Esophagus mucosa (tissue), 1 donor: ENCODE data around the gene PTPRS. TPM values are rescaled to one million over a fixed set of nuclear protein-coding genes. Genes with fewer than 3 reads are reported as not detected.
"Not testable (repeated sequence)": the region's sequence is repeated elsewhere in the genome, so short reads cannot be mapped to it uniquely, and the experiment has no call there.

Experiments used
- ATAC-seq: fragments of 200-7000 bp; cut with Tn5 transposase; one replicate; pipeline ENCODE4 v1.9.1; 2020
- total RNA-seq: library from RNA; stranded (reverse); gene quantifications from one replicate; pipeline ENCODE4 v1.2.4, GENCODE V29; 2023
- donor health status: DM: yes; HTN: yes; CAD: no.

PTPRS gene
- total RNA-seq, 1 donor from 2014 or later = 38.7 TPM

DNA sequence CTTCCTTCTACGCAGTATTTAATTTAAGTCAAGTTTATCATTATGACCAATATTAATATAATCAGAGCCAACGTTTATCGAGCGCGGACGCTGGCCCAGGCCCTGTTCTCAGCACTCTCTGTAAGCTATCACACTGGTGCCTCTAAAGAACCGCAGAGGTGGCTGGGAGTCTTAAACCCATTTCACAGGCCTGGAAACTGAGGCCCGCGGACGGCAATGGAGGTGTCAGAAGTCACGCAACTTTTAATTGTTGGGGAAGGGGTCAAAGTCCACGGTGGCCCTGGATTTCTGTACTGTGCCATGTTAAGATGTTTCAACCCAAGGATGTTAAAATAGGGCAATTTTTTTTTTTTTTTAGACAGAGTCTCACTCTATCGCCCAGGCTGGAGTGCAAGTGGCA, 8.8 kb downstream of the PTPRS start:
- no peak for ATAC-seq

DNA sequence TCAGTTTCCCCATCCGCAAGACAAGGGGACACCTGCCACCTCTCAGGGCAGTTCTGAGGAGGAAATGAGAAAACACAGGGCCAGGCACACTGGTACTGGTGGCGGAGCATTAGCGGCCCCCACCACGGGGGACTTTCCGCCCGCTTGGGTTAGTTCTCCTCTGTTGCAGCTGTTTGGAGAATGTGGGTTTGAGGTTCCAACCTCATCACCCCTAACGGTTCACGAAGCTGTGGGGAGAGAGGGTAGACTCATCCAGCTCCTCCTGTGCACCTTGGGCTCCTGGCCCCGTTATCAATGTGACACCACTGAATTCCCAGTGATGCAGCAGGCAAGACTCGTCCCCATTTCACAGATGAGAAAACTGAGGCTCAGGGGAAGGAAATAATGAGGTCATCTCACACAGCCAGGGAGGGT, 10.3 kb downstream of the PTPRS start:
- no peak for ATAC-seq

DNA sequence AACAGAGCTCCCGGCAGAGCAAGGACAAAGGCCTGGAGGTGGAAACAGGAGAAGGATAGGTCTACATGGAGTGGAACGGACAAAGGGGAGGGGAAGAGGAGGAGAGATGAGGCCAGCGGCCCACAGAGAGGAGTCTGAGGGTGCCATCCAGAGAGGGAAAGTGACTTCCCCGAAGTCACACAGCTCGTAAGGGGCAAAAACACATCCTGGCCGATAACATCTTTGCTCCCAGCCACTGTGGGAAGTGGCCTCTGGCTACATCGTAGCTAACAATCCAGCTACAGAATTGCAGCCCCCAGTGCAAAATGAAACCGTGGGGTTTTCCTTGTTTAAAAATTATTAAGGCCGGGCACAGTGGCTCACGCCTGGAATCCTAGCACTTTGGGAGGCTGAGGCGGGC, 11.5 kb downstream of the PTPRS start:
- no peak for ATAC-seq

DNA sequence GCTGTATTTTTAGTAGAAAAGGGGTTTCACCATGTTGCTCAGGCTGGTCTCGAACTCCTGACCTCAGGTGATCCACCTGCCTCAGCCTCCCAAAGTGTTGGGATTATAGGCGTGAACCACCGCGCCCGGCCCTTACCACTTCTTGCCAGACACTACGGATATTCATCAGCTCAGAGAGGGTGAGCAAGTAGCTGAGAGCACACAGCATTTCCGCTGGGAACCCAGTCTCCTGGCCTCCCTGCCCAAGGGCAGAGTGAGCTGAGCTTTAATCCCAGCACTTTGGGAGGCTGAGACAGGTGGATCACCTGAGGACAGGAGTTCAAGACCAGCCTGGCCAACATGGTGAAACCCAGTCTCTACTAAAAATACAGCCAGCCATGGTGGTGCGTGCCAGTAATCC, 12.2 kb downstream of the PTPRS start:
- ATAC-seq = not testable (repeated sequence)

DNA sequence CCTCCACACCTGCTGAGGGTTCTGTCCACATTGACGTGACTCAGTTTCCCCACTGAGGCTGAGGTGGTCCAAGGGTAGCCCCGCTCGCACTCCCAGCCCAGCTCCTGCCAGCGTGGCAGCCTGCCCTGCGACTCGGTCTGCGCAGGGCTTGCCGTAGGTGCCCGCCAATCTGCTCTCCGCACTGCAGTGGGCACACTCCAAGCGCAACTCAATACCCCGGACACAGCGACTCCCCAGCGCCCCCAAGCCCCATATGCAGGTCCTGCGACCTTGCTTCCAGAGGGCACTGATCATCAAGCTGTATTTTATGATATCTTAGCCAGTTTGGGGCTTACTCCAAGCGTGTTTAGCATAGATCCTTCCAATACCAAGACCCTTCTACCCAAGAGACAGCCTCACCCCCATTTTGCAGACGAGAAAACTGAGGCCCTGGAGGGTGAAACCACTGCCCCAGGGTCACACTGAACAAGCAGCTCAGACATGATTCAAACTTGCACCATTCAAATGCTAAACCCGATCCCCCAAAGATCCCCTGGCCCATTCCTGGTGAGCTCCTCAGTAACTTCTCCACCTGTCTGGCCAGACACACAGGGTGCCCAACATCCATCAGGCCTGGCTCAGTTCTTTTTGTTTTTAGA, 13.5 kb downstream of the PTPRS start:
- ATAC-seq = peak; percentile 8

DNA sequence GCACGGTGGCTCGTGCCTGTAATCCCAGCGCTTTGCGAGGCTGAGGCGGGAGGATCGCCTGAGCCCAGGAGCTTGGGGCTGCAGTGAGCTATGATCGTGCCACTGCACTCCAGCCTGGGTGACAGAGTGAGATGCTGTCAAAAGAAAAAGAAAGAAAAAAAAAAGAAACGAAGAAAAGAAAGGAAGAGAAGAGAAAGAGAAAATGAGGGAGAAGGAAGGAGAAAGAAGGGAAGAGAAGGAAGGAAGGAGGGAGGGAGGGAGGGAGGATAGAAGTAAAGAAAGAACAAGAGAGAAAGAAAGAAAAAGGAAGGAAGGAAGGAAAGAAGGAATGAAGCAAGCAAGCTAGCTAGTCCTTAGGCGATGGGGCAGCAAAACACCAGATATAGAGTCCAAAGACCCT, 14.1 kb downstream of the PTPRS start:
- no peak for ATAC-seq

DNA sequence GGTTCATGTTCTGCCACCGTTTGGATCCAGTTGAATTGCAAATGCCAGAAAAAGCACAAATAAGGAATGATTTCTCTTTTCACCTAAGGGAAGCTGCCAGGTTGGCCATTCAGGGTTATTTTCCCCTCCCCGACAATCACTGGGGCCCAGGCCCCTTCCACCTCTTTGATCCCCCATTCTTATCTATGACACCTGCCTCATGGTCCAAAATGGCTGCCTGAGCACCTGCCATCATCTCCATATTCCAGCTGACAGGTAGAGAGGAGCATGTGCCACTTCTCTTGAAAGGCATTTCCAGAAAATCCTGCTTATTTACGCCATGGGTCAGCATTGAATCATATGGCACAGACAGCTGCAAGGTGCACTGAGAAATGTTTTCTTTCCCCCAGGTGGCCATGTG, 15.7 kb downstream of the PTPRS start:
- no peak for ATAC-seq

DNA sequence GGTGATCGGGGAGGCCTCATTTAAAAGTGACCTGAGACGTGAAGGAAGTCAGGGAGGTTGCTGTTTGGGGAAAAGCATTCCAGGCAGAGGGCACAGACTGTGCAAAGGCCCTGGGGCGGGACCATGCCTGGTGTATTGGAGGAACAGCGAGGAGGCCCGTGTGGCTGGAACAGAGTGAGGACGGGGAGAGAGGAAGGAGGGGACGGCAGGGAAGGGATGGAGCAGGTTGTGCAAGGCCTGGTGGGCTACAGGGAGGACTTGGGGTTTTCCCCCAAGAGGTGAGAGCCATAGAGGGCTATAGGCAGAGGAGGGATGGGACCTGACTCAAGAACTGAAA, 17.2 kb downstream of the PTPRS start:
- no peak for ATAC-seq

DNA sequence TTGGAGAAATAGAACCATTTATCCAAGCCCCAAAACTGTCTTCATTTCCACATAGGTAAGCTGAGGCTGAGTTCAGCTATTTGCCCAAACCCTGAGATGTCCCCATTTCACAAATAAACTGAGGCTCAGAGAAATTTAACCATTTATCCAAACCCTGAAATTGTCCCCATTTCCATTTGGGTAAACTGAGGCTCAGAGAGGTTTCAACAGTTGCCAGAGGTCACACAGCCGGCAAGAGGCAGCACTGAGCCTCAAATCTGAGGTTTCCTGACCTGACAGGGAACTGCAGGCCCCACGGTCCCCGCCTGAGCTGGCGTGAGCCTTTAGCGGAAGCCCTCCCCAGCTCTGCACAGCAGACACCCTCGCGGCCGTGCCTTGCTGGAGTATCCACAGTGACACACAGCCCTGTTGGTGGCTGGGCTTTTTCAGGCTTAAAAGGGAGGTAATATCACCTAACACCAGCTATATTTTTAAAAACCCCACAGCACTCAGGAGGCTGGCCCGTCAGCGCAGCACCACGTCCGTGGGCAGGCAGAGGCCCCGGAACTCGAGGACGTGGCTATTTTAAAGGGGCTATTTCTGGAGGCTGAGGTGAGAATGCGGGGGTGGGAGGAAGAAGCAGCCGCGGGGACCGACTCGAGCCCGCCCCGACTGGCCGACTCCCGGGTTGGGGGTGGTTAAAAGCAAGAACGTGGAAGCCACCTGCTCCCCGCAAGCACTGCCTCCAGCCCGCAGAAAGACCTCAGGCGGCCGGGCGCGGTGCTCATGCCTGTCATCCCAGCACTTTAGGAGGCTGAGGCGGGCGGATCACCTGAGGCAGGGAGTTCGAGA, 18.5 kb downstream of the PTPRS start:
- no peak for ATAC-seq

DNA sequence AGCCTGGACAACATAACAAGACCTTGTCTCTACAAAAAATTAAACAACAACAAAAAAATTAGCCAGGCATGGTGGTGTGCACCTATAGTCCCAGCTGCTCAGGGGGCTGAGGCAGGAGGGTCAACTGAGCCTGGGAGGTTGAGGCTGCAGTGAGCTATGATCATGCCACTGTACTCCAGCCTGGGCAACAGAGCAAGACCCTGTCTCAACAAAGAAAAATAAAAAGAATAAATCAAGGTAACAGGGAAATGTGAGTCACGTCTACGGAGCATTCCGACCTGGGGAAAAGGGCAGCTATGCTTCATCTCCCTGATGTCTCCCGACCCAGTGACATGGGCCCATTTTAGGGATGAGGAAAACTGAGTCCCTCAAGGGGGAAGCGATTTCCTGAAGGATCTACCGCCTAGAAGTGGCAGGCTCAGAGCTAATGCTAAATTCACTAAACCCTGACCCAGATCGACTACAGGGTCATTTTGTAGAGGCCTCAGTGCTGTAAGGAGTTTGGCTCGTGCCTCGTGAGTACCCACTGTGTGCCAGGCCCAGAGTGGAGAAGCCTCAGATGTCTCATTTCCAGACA, 19.5 kb downstream of the PTPRS start:
- no peak for ATAC-seq

DNA sequence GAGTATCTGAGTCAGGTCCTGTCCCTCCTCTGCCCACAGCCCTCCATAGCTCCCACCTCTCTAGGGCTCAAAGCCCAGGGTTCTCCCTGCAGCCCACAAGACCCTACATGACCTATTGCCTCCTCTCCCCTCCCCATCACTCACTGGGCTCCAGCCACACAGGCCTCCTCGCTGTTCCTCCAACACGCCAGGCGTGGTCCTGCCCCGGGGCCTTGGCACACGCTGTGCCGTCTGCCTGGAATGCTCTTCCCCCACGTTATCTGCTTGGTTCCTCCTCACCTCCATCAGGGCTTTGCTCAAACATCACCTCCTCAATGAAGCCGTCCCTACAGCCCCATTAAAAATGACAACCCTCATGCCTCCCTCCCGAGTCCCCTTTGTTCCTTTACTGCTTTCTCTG, 21.1 kb downstream of the PTPRS start:
- ATAC-seq = no peak

DNA sequence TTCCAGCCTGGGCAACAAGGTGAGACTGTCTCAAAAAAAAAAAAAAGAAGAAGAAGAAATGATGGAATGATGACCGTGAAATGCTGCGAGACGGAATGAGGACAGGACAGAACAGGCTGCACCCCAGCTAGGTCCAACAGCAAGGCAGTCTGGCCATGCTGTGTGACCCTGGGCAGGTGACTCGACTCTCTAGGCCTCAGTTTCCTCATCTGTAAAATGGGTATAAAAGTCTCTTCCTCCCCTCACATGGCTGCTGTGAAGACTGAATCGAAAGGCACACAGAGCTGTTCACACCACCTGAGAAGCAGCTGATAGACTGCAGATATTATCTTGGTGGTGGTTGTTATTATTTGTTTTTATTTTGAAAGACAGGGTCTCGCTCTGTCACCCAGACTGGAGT, 22.3 kb downstream of the PTPRS start:
- ATAC-seq = no peak

DNA sequence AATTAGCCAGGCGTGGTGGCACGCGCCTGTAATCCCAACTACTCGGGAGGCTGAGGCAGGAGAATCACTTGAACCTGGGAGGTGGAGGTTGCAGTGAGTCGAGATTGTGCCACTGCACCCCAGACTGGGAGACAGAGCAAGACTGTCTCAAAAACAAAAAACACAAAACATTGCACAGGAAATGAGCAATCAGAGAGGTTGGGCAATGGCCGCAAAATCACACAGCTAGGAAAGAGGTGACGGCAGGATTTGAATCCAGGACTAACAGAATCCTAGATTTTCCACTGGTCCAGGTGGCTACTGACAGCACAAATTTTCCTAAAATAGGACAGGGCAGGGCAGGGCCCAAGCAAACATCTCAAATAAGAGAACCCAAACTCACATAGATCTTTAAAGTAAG, 23.3 kb downstream of the PTPRS start:
- ATAC-seq = no peak

DNA sequence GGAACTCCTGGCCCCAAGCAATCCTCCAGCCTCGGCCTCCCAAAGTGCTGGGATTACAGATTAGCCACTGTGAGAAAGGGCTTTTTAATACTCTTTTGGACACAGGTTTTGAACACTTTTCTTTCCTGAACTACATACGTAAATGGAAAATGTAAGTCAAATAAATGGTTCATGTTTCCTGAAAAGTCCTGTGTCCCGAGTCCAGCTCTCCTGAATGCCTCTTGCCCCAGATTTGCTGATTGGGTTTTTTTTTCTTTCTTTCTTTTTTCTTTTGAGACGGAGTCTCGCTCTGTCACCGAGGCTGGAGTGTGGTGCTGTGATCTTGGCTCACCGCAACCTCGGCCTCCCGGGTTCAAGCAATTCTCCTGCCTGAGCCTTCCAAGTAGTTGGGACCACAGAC, 24.5 kb downstream of the PTPRS start:
- ATAC-seq = no peak

DNA sequence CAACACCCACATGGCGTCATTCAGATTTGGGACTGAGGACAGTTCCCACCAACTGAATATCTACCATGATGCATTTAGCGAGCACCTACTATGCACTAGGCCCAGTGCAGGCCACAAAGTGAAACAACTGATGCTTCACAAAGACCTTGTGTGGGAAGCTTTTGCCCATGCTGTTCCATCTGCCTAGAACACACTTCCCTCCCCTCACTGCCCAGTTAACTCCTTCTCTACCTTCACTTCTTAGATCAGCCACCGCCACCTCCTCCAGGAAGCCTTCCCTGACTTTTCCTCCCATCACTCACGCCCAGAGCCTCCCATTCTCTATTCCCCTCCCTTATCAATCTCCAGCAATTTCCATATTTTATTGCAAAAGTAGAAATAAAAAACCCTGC, 25.7 kb downstream of the PTPRS start:
- ATAC-seq = no peak

DNA sequence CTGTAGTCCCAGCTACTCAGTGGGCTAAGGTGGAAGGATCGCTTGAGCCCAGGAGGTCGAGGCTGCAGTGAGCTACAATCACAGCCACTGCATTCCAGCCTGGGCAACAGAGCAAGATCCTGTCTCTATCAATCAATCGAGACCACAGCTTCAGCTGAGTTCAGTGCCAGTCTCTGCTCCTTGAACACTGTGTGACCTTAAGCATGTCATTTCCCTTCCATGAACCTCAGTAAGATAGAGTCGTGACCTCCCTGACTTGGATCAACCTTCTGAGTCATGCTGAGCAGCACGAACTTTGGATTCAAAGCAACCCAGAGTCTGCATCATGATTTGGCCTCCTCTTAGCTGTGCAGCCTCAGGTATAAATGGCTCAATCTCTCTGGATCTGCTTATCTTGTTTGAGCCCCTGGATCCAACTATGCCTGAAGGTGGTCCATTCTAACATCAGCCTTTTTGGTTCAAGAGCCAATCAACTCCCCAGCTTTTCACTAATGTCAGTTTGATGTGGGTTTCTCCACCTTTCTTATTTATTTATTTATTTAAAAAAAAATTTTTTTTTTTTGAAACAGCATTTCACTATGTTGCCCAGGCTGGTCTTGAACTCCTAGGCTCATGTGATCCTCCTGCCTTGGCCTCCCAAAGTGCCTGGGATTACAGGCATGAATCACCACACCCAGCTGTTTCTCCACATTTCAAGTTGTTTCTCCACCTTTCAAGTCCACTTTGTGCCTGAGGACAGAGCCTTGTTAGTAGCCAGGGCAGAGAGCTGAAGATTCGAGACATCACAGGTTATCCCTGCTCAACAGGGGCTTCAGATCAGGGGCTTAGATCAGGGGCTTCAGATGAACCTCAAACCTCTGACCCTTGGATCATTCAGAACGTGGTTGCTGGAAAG, 26.4 kb downstream of the PTPRS start:
- ATAC-seq = peak; percentile 43

DNA sequence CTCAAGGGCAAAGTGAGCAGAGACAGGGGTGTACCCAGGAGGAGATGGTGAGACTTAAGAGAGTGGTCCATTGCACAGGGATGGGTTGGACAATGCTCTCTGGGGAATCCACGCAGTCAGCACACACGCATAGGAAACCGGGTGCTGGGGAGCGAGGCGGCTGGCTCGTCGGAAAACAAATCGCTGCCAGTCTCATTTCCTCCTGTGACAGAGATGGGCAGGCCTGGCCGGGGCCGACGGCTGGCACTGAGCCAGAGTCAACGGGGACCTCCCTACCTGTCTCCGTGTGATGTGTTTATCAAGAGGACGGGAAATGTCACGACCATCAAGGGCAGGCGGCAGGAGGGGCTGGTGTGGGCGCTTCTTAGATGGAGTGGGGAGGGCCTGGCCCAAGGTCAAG, 27.3 kb downstream of the PTPRS start:
- no peak for ATAC-seq

DNA sequence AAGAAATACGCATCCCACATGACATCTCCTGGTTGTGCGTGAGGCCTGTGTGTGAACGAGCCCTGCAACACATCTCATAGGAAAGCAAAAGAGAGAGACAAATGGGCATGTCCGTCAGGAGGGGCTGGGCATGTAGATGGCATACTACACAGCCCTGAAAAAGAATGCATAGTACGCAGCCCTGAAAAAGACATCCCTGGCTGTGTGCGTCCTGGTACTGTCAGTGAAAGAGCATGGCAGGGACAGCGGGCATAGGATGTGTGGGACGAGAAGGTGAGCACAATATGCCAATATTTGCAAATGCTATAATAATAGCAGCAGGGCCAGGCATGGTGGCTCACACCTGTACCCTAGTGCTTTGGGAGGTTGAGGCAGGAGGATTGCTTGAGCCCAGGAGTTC, 28.6 kb downstream of the PTPRS start:
- ATAC-seq = no peak

DNA sequence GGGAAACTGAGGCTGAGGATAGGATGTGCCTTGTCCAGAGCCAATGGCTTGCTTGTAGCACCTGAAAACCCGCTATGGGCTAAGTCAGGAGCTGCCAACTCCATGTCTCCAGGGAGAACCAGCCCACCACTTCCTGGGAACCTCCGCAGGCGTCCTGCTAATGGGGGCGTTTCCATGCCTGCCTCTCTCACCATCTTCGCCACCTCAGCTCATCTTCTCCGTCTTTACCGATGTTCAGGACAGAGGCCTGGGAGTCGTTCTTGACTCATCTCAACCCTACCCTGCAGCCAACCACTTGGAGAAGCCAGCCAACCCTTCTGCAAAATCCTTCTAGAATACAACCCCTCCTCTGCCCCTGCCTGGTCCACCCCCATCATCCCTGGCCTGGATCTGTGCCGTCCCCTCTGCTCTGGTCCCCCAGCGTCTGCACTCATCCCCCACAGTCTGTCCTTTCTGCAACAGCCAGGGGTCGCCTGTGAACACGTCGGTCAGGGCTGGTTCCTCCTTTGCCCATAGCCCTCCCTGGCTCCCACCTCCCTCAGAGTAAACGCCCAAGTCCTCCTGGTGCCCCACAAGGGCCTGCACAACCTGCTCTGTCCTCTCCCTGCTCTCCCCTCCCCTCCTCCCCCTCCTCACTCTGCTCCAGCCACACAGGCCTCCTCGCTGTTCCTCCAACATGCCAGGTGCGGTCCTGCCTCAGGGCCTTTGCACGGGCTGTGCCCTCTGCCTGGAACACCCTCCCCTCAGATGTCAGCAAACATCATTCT, 31.0 kb downstream of the PTPRS start:
- ATAC-seq = peak; percentile 4

DNA sequence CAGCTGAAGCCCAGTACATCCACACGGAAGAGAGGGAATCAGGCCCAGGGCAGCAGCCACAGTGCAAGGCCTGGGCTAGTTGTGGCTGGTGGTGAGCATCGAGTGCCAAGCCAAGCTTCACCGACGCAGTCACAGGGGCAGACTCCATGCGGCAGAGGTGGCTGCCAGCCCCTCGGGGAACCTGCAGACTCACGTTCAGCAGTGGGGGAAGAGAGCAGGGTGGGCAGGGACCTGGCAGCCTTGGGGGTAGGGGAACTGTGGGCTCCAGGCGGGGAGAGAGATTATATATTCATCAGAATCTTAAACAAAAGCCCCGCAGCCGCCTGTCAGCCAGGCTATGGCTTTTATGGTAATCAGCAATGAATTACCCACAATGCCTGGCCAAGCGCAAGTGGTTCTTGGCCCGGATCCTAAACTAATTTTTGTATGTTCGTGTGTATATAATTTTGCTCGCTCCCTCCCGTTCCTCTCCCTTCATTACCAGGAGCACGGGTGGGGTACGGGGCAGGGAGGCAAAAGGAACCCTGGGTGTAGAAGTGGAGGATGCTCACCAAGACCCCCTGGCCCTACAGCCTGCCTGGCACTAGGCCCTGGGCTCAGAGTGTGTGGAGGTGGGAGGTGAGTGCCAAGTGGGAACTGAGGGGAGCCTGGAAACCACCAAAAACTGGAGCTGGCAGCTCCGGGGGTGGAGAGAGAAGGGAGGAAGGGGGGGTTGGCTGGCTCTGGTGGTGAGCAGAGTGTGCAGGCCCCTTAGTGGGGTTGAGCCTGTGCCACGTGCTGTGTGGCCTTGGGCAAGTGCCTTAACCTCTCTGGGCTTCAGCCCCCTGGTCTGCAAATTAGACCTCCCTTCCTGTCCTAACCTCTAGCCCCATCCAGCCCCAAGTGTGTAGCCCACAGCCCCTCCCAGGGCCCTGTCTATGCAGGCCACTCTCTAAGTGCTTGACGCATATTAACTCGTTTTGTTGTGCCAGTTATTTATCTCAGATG, 31.9 kb downstream of the PTPRS start:
- ATAC-seq = peak; percentile 87

DNA sequence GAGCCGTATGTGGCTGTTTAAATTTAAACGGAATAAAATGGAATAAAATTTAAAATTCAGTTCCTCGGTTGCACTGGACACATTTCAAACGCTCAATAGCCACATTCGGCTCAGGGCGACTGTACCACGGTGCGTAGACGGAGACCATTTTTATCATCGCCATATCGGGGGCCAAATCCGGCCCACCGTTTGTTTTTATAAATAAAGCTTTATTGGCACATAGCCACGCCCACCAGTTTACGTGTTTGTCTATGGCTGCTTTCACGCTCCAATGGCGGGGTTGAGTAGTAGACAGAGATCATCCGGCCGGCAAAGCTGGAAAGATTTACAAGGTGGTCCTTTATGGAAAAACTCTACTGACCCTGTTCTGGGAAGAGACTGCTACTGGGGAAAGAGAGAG, 33.0 kb downstream of the PTPRS start:
- ATAC-seq = no peak
